Ishikawa (cell line): Measurements from ENCODE around the gene MAN1A2.

ENCODE experiments used
- CREB1 ChIP-seq: IDR thresholded peaks from 2 replicates; pipeline ENCODE4 v1.6.1; 2012; ENCODE audit warnings: low read depth
- YY1 ChIP-seq: IDR thresholded peaks from 2 replicates; pipeline ENCODE4 v1.6.1; 2012; ENCODE audit warnings: low read depth

GRCh38 chr1:117320515-117320914, 46.7 kb upstream of the MAN1A2 start:
- TF ChIP-seq CREB1 = no peak
- no peak for TF ChIP-seq YY1
